K562 (cell line): ENCODE data around the gene EIF1B. TPM values are rescaled to one million over a fixed set of nuclear protein-coding genes. Genes with fewer than 3 reads are reported as not detected.

Experiments used
- ATAC-seq: fragments of 200-7000 bp; cut with Tn5 transposase; 3 replicates; pipeline ENCODE4 v1.9.1; 2020; ENCODE audit warnings: moderate library complexity
- BruUV-seq: library from RNA; stranded (reverse); fragments of 400-500 nt; replicated peaks from 2 replicates; lab custom pipeline; 2021; lab: Mats Ljungman, UMichigan
- CTCF ChIA-PET: fragments of 300-600 bp; formaldehyde crosslinking; extraction: SDS; loops from one replicate; lab custom pipeline; 2021; ENCODE audit warnings: low intra/inter-chr PET ratio; lab: Yijun Ruan, JAX
- POLR2A ChIA-PET: fragments of 300-600, 350-650 bp; sonication (Branson Sonifier 250); formaldehyde crosslinking; extraction: SDS; loops from one replicate; lab custom pipeline; 2021; ENCODE audit warnings: antibody characterized with exemption, inconsistent platforms; lab: Yijun Ruan, JAX
- DNase-seq, 4 experiments: peaks; one replicate each; pipeline versions ENCODE4 v3.0.0 to v3.0.0-alpha.2; 2011 to 2018; ENCODE audit warnings: low spot score in 3 of 4, mixed read lengths in 3 of 4; ENCODE audit errors: extremely low read depth in 1 of 4
- FAIRE-seq: peaks from 2 replicates; lab custom pipeline; 2011; peaks lifted over from hg19 to GRCh38; lab: Jason Lieb, UNC
- H2AFZ ChIP-seq: 2 replicates; pipeline ENCODE4 v1.6.0; 2011; ENCODE audit warnings: low read depth, low read length, control low read depth, inconsistent platforms
- H3K27ac ChIP-seq: fragments of 200-600 bp; 3 replicates; pipeline ENCODE4 v1.8.0; 2011; ENCODE audit warnings: low read depth, mild to moderate bottlenecking, control low read depth, inconsistent platforms, low read length, moderate library complexity, mixed read lengths; ENCODE audit errors: extremely low read depth
- H3K27me3 ChIP-seq, 2 experiments: fragments of 300-600 bp in 1 of 2; 2 replicates in 1 of 2; 3 replicates in 1 of 2; pipeline versions ENCODE4 v1.6.0 to v1.8.0; 2011; ENCODE audit warnings: inconsistent platforms in 2 of 2, low read length in 2 of 2, mild to moderate bottlenecking in 1 of 2, mixed read lengths in 1 of 2, moderate library complexity in 1 of 2; ENCODE audit not compliant: control insufficient read depth in 2 of 2, insufficient read depth in 2 of 2
- H3K36me3 ChIP-seq: fragments of 300-600 bp; 3 replicates; pipeline ENCODE4 v1.8.0; 2011; ENCODE audit warnings: mild to moderate bottlenecking, low read length, inconsistent platforms; ENCODE audit not compliant: control insufficient read depth, insufficient read depth
- H3K4me1 ChIP-seq, 2 experiments: fragments of 200-600 bp in 1 of 2; replicated peaks in 1 of 2; 2 replicates in 1 of 2; 3 replicates in 1 of 2; pipeline versions ENCODE4 v1.5.1 to v1.8.0; 2011; ENCODE audit warnings: inconsistent platforms in 2 of 2, low read length in 2 of 2, mild to moderate bottlenecking in 1 of 2, mixed read lengths in 1 of 2, moderate library complexity in 1 of 2; ENCODE audit not compliant: control insufficient read depth in 2 of 2, insufficient read depth in 2 of 2
- H3K4me2 ChIP-seq: 2 replicates; pipeline ENCODE4 v1.6.1; 2011; ENCODE audit warnings: low read length, control low read depth, inconsistent platforms, mixed read lengths; ENCODE audit not compliant: insufficient read depth
- H3K4me3 ChIP-seq: fragments of 200-600 bp; sonication (generic), shearing (Covaris generic); 2 replicates; pipeline ENCODE4 v1.5.1; 2016; ENCODE audit warnings: control low read depth, inconsistent platforms
- H3K79me2 ChIP-seq: fragments of 200-600 bp; 3 replicates; pipeline ENCODE4 v1.8.0; 2011; ENCODE audit warnings: low read length, inconsistent platforms; ENCODE audit not compliant: control insufficient read depth, insufficient read depth
- H3K9ac ChIP-seq, 2 experiments: 2 replicates each; pipeline versions ENCODE4 v1.6.0 to v1.6.1; 2011; ENCODE audit warnings: low read depth in 2 of 2, low read length in 2 of 2, control low read depth in 1 of 2, inconsistent platforms in 1 of 2, mild to moderate bottlenecking in 1 of 2, mixed read lengths in 1 of 2; ENCODE audit not compliant: insufficient read depth in 1 of 2
- H3K9me1 ChIP-seq: one replicate; pipeline ENCODE4 v1.6.0; 2011; ENCODE audit warnings: inconsistent platforms, mild to moderate bottlenecking, low read length, moderate library complexity; ENCODE audit not compliant: control insufficient read depth, insufficient read depth
- H3K9me3 ChIP-seq: replicated peaks from 2 replicates; pipeline ENCODE4 v1.5.1; 2011; ENCODE audit warnings: low read depth, low read length, inconsistent platforms; ENCODE audit not compliant: control insufficient read depth, insufficient read depth
- H4K20me1 ChIP-seq: replicated peaks from 2 replicates; pipeline ENCODE4 v1.6.1; 2011; ENCODE audit warnings: low read length, inconsistent platforms, mixed read lengths; ENCODE audit not compliant: control insufficient read depth, insufficient read depth
- ATF7 ChIP-seq: fragments of 450-650 bp; IDR thresholded peaks from 2 replicates; pipeline ENCODE4 v1.7.1; 2014; ENCODE audit warnings: mild to moderate bottlenecking, moderate library complexity
- BRD4 ChIP-seq: fragments of 200-600 bp; sonication (generic); IDR thresholded peaks from 2 replicates; pipeline ENCODE4 v1.6.1; 2017; ENCODE audit warnings: inconsistent platforms
- CBX2 ChIP-seq: fragments of 200-600 bp; sonication (generic); IDR thresholded peaks from one replicate; pipeline ENCODE4 v1.6.1; 2012; ENCODE audit warnings: mild to moderate bottlenecking, low read length, inconsistent platforms; ENCODE audit not compliant: insufficient read depth, poor library complexity, severe bottlenecking
- CBX3 ChIP-seq, 2 experiments: IDR thresholded peaks; 1 replicate in 1 of 2; 2 replicates in 1 of 2; pipeline ENCODE4 v1.6.1; 2012; ENCODE audit warnings: inconsistent platforms in 2 of 2, low read length in 2 of 2, borderline replicate concordance in 1 of 2, control low read depth in 1 of 2
- KAT8 ChIP-seq: fragments of 450-650 bp; IDR thresholded peaks from 2 replicates; pipeline ENCODE4 v1.6.1; 2016; ENCODE audit warnings: low read depth, mild to moderate bottlenecking
- MED1 ChIP-seq: sonication (generic); formaldehyde crosslinking; IDR thresholded peaks from 2 replicates; pipeline ENCODE4 v1.8.1; 2023; ENCODE audit warnings: missing genetic modification reagents, borderline replicate concordance
- MEF2D ChIP-seq: conservative IDR thresholded peaks from 2 replicates; pipeline ENCODE4 v1.6.1; 2016; ENCODE audit warnings: low read depth, missing genetic modification characterization, missing compliant biosample characterization
- NRF1 ChIP-seq, 2 experiments: fragments of 450-650 bp; IDR thresholded peaks in 1 of 2; conservative IDR thresholded peaks in 1 of 2; 2 replicates each; pipeline ENCODE4 v1.6.1; 2014; ENCODE audit warnings: mild to moderate bottlenecking in 2 of 2
- RREB1 ChIP-seq: fragments of 250-450 bp; sonication (Bioruptor Pico); IDR thresholded peaks from 2 replicates; pipeline ENCODE4 v1.4.0; 2020
- SLC30A9 ChIP-seq: fragments of 250-450 bp; sonication (Bioruptor Pico); IDR thresholded peaks from 2 replicates; pipeline ENCODE4 v1.8.0; 2022; ENCODE audit warnings: mild to moderate bottlenecking, moderate library complexity
- in situ Hi-C: fragments of 300-500 bp; cut with MboI; formaldehyde crosslinking; loops from 4 replicates; pipeline ENCODE4 v1.15.0; 2018; ENCODE audit warnings: inconsistent platforms, mixed read lengths
- intact Hi-C: fragments of 100-400 bp; cut with micrococcal nuclease; formaldehyde crosslinking; loops from 2 replicates; pipeline ENCODE4 v1.14.2; 2022
- polyA plus RNA-seq, 8 experiments: library from polyadenylated mRNA; depleted of rRNA in 4 of 8; stranded (reverse) in 5 of 8; unstranded in 3 of 8; fragments of >200 nt; fragmentation: Nextera tagmentation in 2 of 8; fragmentation: Illumina TruSeq in 1 of 8; extraction: Ambion mirVana in 2 of 8; extraction: Trizol in 1 of 8; gene quantifications; 2 replicates each; pipeline versions ENCODE4 v1.2.1 to v1.2.3, GENCODE V29; 2011 to 2014; ENCODE audit warnings: inconsistent platforms in 1 of 8, missing spikeins in 1 of 8
- total RNA-seq, 7 experiments: library from RNA; depleted of rRNA in 6 of 7; stranded (reverse); fragments of >200 nt in 6 of 7; fragmentation: Illumina TruSeq in 2 of 7; extraction: Trizol in 2 of 7; gene quantifications; 2 replicates each; pipeline versions ENCODE4 v1.2.1 to v1.2.3, GENCODE V29; 2011 to 2021; ENCODE audit warnings: low replicate concordance in 1 of 7

EIF1B gene
- total and polyA plus RNA-seq, 9 of the 15 experiments (the other 6 are each of a cell fraction or from before 2014, with no cell fraction given): 18.1 to 184 (median 78.9) TPM

GRCh38 chr3:40264451-40264850, 45.1 kb upstream of the EIF1B start (continued):
- TF ChIP-seq RREB1 (CRISPR knock-in tag) (no peak), KAT8 (no peak), CBX3 (IDR thresholded peaks at IDR 0.05; ENCODE audit: borderline replicate concordance in 1 of 2, low read length in 2 of 2) (no peak), ATF7 (no peak)

- ChIA-PET POLR2A (interaction anchor here (0.9 to 1.5 kb wide), 2 partner anchors 9 to 43 kb away, joined by 3 to 4 read pairs; no protein-coding TSS in a partner anchor), CTCF (no interaction called here)
- no peak overlapping the region for H3K4me3 ChIP-seq
- in situ Hi-C loops: no loop called here
- H3K9me3 ChIP-seq: no peaks in the 10 kb centered on the region
- no peaks in the 10 kb centered on the region for H3K36me3 ChIP-seq
- no peak overlapping the region for H2AFZ ChIP-seq
- no peak overlapping the region for H3K9ac ChIP-seq
- no peak for ATAC-seq
- H3K9me1 ChIP-seq: no peaks in the 10 kb centered on the region
- FAIRE-seq: no peak
- no peak overlapping the region for H3K4me2 ChIP-seq
- BruUV-seq: no TSS peak
- no peaks in the 10 kb centered on the region for H4K20me1 ChIP-seq
- DNase-seq: no peak
- no peak for TF ChIP-seq NRF1 (conservative IDR thresholded peaks at IDR 0.05 in 1 of 2, IDR thresholded peaks at IDR 0.05 in 1 of 2)
- no peak for TF ChIP-seq MED1 (CRISPR knock-in tag)
- TF ChIP-seq BRD4: no peak
- TF ChIP-seq CBX2: no peak
- no peak for TF ChIP-seq MEF2D
- no peak for TF ChIP-seq SLC30A9 (CRISPR knock-in tag)
- H3K27ac ChIP-seq: no peak overlapping the region
- intact Hi-C loops: no loop called here
- no peaks in the 10 kb centered on the region for H3K79me2 ChIP-seq
- H3K27me3 ChIP-seq: peaks cover 0 to 4% of the 10 kb centered on the region in 2 experiments; a peak in 1 of 5 replicates
- H3K4me1 ChIP-seq: no peaks in the 10 kb centered on the region; a peak in 2 of 5 replicates
Observed at GRCh38 chr3:40265181-40265580, 44.3 kb upstream of the EIF1B start.
